HG02943 (cell line): ENCODE results near the gene PACRG.

Experiments used
- ATAC-seq: cut with Tn5 transposase; IDR thresholded peaks from one replicate; pipeline ENCODE4 v1.9.1; 2021; ENCODE audit warnings: mild to moderate bottlenecking, low read depth, moderate library complexity; ENCODE audit not compliant: unreplicated experiment

Gene PACRG

DNA sequence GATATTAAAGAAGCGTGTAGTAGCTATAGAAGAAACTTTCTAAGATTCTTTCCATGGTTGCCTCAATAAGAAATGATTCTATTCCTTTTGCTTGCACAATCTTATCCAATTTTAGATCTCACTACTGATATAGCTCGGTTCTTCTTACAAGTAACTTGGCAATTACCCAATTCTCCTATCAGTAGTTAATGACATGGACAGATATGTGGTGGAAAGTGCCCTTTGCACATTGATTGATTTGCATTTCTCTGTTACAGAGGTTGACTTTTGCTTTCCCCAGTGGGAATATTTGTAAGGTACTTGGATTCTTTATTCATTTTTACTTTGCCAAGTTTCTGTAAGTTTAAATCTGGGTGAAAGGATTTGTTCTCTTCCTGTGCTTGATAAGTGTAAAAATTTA lies 593.0 kb downstream of the PACRG start:
- no peak for ATAC-seq

DNA sequence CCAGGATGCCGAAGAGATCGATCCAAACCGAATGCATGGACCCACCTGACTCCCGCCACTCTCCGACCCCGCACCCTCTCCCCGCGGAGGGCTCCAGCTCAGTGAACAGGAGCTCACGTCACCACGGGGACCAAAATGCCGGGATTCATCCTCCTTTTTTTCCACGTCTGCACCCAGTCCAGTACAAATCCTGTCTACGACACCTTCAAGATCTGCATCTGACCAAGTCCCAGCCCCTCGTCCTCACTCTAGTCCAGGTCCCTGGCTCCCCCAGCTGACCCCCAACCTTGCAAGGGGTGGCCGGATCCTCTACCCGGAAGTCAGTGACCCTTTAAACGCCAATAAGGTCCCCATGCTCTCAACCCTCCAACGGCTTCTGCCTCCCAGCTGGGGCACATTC lies 593.9 kb downstream of the PACRG start:
- no peak for ATAC-seq

DNA sequence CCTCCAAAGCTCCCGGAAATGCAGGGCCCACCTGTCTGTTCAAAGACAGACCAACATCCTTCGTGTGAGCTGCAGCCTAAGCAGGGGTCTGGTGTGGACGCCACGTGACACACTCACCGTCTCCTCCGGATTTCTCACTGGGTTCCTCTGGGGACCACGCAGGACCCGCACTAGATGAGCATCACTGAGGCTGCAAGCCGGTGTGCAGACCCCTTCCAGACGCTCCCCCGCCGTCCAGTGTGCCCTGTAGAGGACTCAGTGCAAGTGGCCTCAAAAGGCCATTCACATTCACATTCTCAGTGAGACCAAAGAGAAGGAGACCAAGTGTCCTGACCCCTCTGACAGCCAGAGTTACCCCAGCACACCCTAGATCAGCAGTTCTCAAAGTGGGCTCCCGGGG lies 595.5 kb downstream of the PACRG start:
- ATAC-seq: no peak

DNA sequence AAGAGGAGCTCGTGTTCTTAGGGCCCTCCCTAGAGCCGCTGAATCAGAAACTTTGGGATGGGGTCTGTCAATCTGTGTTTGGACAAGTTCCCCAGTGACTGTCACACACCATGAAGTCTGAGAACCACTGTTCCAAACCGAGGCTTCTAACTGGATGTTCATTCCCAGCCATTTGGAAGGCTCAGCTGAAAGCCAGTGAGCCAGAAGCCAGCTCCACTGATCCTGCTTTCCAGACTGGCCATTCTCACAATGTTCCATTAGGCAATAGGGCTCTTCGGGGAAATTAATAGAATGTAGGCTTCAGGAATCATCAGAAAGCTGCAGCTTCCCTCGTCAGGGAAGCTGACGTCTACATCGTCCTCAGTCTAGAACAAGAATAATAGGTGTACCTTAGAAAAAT lies 595.9 kb downstream of the PACRG start:
- ATAC-seq: no peak

DNA sequence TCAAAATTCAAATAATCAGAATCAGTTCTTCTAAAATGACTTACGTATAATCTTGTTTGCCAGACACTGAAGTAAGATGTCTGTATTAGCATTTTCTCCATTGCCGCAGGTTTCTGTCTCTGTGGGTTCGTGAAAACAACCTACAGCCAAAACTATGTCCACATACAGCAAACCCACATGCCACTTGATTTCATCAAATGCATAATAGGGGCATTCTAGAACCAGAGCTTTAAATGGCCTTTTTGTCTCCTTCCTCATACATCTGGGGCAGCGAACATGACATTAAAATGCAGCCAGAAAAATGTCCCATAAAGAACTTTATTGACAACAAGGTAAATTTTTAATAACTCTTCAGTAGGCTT lies 596.5 kb downstream of the PACRG start:
- no peak for ATAC-seq

DNA sequence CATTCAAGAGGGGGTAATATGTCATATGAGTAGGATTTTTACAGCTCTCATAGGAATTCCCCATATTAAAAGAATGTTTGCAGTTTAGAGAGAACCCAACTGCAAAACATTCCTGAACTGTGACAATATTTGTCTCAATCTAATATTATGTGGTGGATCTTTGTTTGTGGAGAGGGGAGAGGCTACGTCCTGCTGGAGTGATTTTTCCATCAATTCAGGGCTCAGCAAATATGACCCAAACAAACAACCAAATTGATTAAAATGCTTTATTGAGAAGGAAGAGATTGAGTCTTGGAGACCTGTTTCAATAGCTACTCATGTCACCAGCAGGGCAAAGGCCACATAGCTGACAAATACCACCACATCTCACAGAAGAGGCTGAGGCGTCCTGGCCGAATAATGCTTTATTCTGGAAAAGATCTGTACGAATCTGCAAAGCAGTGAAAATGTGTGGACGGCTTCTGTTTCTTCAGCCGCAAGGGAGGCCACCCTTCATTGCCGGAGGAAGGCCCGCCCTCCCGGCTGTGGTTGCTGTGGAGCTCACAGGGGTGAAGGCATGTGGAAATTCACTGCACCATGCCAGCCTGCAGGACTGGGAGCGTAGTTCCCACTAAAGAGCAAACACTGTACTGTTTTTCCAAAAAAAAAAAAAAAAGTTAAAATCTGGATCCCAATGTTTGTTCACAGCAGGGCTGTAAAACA lies 597.1 kb downstream of the PACRG start:
- ATAC-seq: no peak

DNA sequence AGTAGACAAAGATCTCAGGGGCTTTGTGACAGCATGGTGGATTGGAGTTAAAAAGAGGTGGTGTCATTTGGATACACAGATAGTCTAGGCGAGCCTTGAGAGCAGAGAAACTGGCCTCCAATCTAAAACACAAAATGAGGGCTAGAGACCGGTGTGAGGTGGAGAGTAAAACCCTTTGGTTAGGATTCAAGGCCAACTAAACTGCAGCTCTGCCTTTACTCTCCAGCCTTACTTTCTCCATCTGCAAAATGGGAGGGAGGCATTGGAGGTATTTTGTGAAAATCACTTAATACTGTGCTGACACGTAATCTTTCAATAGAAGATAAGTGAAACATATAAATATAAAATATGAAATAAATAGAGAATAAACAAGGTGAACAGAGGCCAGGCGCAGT lies 597.6 kb downstream of the PACRG start:
- no peak for ATAC-seq

DNA sequence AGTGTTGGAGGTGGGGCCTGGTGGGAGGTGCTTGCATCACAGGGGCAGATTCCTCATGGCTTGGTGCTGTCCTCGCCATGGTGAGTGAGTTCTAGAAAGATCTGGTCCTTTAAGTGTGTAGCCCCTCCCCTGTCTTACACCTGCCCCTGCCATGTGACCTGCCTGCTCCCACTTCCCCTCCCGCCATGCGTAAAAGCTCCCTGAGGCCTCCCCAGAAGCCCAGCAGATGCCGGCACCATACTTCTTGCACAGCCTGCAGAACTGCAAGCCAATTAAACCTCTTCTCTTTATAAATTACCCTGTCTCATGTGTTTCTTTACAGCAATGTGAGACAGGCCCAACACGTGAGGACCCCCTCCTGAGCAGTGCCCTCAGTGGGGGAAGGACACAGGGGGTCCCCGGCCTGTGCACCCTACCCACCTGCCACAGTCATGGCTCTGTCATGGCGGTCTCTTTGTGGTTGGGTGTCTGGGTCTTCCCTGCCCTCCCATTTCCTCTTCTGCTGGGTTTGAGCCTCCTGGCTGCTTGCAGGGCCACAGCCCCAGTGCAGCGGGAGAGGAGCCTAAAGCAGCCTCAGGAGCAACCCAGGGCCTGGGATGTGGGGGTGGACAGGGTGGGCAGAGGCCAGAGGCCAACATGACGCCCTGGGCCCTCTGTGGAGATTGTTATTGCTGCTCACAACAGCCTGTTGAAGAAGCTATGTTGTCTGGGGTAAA lies 599.5 kb downstream of the PACRG start:
- no peak for ATAC-seq

DNA sequence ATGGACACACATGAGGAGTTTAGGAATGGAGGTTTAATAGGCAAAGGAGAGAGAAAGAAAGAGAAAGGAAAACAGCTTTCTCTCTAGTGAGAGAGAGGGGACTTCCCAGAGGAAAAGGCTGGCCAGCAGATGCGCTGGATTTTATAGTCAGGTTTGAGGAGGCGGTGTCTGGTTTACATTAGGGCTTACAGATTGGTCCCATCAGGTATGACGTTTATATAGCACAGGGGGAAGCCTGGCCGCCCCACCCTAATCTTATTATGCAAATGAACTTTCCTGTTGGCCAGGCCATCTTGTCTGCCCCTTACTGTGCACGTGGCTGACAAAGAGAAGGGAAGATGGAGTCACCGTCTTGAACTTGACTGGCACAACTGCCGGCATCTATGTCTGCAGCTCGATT lies 600.1 kb downstream of the PACRG start:
- ATAC-seq: no peak

DNA sequence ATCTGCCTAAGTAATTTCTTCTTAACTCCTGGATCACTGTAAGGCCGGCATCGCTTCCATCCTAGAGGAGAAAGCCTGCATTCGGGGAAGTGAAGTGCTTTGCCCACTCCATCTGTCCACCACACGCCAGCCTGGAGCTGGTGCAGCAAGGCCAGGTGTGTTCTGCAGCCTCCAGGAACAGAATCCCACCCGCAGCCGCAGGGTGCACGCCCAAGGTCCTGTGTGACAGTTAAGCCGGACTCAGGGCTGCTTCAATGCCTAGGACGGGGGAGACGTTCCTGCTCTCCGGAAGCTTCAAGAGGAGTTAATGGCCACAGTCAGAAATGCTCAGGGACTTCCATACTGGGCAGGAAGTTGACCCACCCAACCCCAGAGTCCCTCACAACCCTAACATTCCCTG lies 600.6 kb downstream of the PACRG start:
- no peak for ATAC-seq

DNA sequence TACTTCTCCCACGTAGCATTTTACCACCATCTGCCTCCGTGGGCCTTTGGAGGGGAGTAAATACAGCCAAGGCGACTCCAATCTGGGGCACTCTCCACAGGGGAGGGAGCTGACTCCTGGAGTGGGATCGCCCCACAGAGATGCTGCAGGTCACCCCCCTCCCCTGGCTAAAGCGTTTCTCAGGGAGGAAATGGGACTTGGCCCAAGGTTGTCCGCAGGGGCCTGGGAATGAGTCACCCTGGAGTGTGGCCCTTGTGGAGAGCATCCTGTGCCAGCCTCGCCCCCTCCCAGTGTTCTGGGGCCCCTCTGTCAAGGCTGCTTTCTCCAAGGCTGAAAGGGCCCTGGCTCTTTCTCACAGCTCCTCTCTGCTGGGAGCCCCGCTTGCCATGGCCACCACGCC lies 602.2 kb downstream of the PACRG start:
- ATAC-seq: no peak

DNA sequence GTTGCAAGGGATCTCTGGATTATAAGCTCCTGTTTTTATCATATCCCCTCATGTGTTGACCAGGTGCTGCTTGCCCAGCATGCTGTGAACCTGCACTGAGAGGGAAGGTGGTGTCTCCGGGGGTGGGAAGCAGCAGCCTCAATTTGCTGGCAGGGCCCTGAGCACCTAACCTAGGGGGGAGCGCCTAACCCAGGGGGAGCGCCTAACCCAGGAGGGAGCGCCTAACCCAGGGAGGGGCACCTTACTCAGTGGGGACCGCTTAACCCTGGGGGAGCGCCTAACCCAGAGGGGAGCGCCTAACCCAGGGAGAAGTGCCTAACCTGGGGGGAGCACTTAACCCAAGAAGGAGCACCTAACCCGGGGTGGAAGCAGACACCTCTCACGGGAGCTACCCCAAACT lies 603.5 kb downstream of the PACRG start:
- no peak for ATAC-seq

DNA sequence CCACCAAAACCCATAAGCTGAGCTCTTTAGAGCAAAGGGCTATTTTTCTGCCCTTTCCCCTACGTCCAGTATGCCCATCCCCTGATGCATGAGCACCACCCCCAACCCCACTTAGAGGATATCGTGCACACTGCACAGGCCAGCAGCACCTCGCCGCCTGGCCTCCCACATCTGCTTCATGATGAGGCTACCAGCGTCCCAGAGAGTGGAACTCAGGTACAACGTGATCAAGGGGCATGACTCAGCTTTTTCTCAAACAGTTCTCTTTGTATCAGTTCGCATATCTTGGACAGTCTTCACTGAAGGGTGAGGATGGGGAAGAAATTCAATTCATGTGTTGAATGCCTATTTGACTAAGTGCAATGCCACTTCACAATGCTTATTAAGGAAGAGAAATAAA lies 604.8 kb downstream of the PACRG start:
- ATAC-seq: no peak

DNA sequence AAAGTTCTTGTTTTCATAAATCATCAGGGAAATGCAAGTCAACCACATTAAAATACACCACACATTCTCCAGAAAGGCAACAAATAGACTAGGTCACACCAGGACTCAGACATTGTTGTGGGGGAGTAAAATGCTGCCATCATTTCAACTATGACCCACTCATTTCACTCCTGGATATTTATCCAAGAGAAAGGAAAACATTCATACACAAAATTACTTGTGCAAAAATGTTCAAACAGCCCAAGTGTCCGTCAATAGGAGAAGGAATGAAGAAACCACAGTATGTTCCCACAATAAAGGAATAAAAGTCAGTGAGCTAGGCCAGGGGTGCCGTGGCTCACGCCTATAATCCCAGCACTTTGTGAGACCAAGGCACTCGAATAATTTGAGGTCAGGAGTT lies 605.3 kb downstream of the PACRG start:
- ATAC-seq: no peak

DNA sequence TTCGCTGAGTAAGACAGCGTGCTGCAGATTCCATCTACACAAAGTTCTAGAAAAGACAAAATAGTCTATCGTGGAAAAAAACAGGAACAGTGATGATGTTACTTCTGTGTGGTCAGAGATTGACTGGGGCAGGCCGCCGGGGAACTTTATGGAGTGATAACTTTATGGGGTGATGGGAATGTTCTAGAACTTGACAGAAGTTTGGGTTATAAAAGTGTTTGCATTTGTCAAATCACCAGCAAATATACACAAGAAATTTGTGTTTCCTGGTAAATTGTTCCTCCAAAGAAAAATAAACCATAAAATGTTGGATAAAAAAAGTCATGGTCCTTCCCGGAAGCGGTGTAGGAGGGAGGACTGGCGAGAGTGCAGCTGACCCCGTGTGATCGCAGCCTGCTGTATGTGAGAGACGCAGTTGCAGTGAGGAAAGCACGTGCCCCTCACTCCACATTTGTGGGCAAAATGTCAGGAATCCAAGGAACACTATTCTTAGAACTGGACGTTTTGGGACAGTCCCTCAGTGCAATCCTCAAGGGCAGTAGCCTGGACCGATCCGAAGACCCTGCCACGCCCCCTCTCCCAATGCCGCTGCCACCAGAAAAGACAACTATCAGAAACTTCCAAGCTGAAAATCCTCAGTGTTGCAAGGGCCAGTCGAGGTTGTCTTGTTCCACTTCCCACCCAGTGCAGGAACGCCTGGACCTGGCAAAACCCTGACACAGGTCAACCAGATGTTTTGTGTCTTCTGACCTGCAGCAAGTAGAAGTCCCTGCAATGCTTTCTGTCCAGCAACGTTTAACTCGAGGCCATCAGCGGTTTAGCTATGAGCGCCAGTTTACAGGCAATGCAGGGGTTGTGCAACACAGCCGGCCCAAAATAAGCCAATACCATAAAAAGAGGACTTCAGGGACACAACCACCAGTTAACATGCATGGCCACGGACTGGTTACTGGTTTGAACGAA lies 606.2 kb downstream of the PACRG start:
- no peak for ATAC-seq

DNA sequence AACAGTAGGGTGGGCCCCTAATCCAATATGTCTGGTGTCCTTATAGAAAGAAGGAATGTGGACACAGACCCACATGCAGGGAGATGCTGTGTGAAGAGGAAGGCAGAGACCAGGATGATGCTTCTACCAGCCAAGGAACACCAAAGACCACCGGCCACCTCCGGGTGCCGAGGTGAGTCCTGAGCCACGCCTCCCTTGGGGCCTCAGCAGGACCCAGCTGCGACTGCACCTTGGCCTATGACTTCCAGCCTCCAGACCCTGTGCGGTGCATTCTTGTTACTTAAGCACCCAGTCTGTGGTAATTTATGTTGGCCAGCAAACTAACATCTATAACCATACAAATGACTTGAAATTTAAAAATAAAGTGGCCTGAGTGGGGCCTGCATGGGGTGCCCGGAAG lies 607.3 kb downstream of the PACRG start:
- ATAC-seq: no peak

DNA sequence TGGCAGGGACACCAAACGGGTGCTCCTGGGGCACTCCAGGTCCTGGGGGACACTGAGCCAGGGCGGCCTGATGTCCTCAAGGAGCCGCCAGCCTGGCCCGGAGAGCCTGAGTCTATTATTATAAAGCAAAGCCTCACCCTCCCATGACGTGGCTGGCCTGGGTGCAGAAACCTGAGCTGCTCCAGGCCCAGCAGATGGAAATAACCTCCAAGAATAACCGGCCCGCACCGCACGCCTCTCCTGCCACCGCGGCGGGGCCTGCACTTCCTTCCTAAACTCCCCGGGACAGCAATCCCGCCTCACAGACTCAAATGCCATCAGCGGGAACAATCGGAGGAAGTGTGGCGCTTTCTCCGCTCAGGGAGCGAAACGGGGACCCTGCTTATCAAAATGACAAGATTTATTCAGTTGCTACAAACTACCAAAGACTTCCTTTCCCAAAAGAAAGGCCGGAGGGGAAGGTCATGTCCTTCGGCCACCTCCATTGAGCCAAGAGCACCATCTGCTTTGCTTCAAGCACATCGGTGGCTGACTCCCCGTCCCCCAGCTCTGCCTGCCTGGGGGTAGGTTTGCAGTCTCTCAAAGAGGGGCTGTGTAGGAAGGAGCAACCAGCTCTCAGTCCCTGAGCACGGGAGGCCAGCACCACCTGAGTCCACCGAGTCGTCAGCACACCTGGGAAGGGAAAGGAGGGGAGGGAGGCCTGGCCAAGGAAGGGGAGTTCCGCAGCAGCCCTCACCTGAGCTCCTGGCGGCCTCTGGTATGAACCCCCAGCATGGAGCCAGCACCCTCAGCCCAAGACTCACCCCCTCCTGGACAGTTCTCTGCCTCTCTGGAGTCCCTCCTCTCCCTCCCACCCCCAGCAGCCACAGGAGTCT lies 608.1 kb downstream of the PACRG start:
- ATAC-seq: no peak

DNA sequence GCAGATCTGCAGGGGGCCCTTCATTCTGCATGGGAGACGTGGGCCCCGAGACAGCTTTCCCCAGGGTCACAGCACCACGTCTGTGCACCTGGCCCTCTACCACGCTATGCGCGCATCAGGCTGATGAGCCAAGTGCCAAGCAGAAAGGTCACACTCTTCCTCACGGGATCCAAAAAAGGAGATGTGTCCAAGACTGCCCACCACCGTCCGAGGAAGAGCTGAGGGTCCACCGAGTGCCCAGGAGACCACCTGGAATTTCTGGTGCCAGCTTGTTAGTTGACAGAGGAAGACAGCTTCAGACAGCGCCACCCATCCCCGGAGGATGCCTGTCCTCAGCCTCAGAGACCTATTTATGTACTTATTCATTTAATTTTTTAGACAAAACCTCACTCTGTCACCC lies 609.2 kb downstream of the PACRG start:
- ATAC-seq: no peak

DNA sequence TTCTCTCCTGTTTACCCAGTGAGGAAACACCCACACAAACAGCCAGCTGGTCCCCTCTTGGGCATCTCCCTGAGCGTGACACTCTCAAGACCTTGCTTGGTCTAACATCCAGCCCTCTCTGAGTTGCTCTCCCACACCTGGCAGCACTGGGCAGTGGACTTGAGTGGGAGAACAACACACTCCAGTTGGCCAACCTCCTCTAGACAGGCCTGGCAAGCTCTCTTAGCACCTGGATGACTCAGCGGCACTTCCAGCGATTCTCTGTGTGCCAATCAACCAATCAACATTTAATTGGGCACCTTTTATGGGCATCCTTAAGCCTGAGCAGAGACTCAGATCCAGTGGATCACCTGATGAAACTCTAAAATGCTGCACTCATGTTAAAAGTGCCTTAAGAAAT lies 610.2 kb downstream of the PACRG start:
- ATAC-seq: no peak

DNA sequence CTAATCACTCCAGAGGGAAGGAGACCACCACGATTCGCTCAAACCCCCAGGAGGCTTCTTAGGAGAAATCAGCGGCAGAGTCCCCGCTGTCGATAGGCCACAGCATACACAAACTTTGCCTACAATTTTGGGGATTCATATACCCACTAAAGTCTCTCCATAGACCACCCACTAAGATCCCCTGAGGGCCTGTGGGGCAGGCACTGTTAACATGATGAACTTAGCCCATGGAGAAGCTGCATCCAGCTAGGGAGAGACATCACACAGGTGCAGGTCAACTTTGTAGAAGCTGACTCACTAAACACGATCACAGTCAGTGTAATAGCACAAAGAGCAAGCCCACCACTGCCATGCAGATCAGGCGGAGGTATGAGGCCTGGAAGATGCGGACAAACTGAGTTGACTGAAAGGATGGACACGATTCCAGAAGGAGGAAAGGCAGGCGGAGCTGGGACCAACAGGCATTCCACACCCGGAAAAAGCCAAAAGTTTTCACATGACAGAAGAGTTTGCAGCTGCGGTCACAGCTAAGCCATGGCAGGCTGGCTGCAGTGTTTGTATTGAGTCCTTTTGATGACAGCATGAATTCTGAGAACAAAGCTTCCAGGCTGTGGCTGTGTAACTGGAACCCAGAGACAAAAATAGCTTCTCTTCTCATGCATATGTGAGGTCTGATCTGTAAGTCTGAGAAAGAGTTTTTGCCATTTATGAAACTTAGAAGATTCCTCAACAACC lies 611.1 kb downstream of the PACRG start:
- no peak for ATAC-seq
